Fibroblast of skin of right quadriceps (primary cell): ENCODE results near the gene CDH12.

Source experiments
- DNase-seq: peaks from one replicate; pipeline ENCODE4 v3.0.0-alpha.2; 2013

CDH12 gene

DNA sequence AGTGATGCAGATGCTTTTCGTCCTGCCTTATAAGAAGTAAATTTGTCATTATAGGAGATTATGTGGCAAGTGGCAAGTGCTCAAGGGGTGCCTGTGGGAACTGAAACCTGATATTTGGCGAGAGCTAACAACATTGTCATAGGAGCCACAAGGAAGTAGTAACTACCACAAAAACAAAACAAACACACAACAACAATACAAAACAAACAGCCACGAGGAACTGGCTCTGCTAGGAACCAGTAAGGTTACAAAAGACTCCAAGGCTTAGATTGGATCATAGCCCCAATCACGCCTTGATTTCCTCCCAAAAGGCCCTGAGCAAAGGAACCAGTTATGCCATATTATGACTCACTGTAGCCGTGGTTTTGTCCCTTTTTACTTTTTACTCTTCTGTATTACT, 1045.2 kb downstream of the CDH12 start:
- peak; percentile 29 for DNase-seq

DNA sequence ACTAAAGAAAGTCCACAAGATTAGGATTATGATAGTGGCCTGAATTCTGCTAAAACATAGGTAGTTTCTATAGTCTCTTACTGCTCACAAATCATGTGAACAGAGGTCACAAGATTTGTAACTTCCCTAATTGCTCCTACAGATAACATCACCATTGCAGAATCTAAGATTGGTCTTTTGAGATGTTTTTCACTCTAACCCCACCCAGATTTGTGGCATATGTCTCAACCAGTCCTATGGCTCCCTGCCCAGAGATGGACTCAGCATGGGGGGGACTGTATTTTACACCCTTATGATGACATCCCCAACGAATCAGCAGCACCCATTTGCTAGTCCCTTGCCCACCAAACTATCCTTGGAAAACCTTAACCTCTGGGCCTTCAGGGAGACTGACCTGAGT, 1046.2 kb downstream of the CDH12 start:
- DNase-seq = peak; percentile 91

DNA sequence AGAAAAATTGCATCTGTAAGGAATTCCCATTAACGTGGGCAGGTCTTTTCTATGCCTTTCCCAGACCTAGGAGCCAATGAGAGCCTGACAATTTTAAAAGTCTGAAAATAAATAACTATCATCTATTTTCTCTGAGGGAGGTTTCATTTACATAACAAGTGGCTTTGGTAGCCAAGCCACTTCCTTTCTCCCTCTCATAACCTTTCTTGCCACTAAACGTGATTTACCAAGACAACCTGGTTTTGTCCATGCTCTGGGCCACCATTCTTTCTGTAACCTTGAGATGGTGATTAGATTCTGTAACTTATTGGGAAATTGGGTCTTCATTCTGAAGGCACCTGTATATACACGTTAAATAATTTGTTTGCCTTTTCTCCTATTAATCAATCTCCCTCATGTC, 1046.9 kb downstream of the CDH12 start:
- no peak for DNase-seq

DNA sequence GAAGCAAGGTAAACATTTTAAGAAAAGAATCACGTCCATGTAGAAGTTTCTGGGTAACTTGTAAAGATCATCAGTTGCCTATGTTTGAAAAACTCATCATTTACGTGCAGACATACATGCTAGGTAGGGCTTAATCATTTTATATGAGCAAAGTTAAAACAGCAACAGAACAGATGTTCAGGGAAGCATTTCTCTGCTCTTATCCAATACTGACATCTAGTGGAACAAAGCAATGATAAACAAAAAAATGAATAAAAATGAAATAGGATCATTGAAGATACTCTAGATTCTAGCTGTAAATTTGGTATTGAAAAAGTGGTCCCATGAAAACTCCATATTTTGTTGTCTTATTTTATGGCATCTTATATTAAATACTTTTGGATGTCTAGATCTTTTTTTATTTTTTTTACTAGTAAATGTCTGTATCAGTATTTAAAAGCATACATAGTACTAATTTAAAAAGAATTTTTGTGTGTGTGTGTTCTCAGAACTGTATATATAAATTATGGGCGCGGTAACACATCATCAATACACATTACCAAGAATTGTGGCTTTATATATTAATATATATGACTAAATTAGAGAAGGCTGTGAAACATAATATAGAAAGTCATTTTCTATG, 1050.2 kb downstream of the CDH12 start:
- DNase-seq = peak; percentile 44

DNA sequence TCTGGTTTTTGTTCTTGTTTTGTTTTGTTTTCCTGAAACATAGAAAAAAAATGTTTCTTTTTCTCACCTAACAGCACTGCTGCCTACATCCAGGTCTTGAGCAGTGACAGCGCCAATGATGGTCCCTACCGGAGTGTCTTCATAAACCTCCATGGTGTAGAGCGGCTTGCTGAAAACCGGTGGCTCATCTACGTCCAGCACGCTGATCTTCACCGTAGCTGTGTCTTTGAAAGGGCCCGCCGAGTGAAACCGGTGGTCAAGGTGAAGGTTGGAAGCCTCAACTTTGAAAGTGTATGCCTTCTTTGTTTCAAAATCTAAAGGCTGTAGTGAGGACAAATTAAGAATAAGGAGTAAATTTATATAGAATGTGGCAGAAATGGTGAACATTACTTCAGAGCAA, 1051.0 kb downstream of the CDH12 start:
- no peak for DNase-seq

DNA sequence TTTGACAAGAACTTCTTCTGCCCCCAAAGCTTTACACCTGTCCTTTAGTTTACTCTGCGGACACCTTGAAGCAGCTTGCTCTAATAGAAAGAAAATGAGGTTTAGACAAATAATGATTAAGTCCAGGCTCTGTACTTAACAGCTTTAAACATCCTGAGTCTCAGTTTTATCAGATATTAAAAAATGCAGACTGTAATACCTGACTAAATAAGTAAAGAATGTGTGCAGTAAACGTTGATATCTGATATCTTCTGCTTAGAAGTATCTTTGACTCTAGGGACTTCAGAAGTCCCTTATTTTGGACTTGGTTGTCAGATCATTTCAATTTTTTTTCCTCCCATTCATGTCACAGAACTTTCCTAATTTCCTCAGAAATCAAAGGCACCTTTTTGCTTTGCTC, 1060.4 kb downstream of the CDH12 start:
- DNase-seq = no peak

DNA sequence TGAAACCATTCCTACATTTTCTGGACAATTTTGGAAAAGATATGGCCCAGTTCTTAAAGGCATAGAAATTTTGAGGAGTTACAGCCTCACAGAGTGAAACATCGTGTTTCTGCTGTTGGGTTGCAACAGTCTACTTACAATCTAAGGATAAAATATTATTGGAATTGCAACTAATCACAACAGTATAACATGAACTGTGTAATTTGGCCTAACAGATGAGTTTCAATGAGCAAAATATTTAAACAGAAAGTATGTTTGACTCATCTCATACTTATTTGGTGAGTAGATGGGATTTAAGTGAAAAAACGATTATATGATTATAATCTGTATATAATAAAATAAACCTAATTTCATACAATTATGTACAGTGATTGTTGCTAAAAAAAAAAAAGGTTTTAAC, 1061.8 kb downstream of the CDH12 start:
- peak; percentile 47 for DNase-seq

DNA sequence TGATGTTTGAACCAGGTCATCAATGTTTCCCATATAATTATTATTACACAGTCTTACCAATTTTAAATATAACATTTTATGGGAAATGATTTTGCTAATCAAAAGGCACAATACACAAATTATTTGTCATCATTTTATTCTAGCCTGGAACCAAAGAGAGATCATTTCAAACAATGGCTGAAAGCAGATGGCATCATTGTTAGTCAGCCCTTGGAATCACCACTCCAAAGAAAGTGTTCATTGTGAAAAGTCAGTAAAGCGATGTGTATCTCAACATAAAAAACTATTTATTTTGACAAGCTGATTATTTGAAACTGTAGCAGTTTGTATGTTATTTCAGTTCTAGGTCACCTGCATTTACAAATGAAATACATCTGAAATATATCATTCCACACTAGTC, 1068.7 kb downstream of the CDH12 start:
- no peak for DNase-seq

DNA sequence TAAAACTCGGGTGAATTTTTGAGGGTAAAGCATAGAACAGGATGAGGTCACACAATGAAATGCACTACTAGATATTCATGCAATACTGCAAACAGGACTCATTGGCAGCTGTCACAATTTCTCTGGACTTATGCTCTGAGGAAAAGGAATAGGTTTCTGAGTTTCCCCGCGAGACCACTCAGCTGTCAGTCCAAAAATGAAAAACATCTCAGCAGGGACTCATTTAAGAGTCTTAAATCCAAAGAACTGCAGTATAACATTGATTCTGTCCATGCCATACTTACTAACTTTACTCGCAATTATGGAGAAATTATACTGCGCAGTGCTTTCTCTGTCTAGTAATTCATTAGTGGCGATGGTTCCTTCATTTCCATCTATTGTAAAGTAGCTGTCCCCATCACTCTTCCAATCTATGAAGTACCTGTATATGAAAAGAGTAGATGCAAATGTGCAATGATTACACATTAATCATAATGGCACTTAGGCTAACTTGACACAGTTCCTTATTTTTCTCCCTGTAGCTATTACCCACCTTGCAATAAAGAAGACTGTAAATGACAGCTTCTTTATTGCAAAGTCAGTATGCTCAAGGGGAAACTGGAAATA, 1070.0 kb downstream of the CDH12 start:
- no peak for DNase-seq

DNA sequence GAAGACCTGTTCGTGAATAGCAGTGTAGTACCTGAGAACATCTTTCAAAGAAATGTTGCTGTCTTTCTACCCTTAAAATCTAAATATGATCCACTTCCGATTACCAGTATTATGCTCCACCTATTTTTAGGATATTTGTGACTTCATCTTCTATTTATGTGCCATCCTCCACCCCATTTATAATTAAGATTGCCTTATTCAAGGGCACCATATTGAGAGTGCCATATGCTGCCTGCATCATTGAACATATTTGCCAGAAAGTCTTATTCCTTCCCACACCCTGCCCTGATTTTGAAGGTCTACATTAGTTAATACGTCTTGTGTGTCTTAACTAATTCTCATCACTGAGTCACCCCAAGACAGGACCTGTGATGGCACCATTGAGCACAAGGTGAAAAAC, 1076.7 kb downstream of the CDH12 start:
- DNase-seq = no peak

DNA sequence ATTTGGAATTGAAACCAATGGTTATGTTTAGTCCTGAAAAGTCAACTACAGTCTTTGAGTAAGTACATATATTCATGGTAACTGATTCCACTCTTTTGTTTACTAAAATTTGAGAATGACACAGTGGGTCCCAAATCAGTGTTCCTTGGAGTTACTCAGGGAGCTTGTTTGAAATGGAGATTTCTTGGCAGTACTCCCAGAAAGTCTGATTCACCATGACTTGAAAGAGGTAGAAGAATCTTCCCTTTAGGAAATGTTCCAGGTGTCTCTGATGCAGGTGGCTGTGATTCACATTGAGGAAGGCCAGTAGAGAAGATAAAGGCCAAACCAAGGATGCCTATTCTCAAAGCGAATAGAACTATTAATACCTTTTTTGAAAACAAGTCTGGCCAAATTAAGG, 1078.3 kb downstream of the CDH12 start:
- peak; percentile 26 for DNase-seq

DNA sequence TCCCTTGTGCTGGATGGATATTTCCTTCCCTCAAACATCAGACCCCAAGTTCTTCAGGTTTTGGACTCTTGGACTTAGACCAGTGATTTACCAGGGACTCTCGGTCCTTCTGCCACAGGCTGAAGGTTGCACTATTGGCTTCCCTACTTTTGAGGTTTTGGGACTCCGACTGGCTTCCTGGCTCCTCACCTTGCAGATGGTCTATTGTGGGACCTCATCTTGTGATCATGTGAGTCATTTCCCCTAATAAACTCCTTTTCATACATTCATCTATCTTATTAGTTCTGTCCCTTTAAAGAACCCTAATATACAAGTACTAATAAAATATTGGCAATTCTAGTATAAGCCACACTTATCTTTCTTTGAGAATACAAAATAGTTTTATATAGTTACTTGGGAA, 1078.9 kb downstream of the CDH12 start:
- DNase-seq = no peak

DNA sequence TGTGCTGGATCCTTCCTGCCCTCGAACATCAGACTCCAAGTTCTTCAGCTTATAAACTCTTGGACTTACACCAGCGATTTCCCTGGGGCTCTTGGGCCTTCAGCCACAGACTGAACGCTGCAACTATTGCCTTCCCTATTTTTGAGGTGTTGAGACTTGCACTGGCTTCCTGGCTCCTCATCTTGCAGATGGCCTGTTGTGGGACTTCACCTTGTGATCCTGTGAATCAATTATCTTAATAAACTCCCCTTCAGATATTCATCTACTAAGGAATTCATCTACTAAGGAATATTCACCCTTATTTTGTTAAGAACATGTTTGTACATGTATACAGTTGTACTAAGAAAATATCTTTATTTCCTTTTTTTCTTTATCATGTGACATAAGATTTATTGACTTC, 1079.7 kb downstream of the CDH12 start:
- DNase-seq = no peak

DNA sequence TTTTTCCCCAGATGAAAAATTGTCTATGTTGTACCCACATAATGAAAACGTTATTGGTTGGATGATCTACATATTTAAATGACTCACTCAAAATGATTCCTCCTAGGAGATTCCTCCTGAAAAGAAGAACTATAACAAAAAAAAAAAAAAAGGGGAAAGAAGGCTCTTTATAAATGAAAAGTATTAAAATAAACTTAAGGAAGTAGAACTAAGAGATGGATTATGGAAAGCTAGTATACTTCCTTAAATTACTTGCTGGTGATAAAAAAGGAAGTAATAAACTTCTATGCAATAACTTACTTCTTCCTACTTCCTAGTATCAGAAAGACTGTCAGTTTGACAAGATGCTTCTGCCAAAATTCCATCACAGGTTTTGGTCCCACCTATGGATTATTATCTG, 1087.7 kb downstream of the CDH12 start:
- no peak for DNase-seq

DNA sequence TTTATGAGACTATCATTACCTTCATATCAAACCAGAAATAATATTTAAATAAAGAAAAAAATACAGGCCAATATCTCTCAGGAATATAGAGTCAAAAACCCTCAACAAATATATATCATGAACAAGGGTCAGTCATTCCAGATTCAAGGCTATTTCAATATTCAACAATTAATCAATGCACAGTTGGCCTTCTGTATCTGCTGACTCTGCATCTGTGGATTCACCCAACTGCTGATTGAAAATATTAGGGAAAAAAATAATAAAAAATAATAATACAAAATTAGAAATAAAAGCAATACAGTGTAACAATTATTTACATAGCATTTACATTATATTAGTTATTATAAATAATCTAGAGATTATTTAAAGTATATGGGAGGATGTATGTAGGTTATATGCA, 1114.0 kb downstream of the CDH12 start:
- no peak for DNase-seq

DNA sequence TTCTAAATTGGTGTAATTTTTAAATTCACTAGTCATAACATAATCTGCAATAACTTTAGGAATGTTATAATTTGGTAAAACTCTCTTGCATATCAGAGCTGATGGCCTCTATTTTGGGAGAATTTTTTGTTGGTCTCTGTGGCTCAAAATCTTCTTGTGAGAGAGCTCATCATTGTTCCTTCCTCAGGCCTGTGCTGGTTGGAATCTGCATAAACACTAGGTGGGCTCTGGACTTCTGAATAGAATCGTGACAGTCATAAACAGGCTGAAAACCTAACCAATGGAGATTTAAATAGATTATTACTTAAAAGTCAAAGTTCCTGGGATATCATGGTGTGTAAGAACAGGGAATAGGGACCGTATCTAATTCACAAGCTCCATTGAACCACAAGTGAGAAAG, 1129.6 kb downstream of the CDH12 start:
- DNase-seq = no peak

DNA sequence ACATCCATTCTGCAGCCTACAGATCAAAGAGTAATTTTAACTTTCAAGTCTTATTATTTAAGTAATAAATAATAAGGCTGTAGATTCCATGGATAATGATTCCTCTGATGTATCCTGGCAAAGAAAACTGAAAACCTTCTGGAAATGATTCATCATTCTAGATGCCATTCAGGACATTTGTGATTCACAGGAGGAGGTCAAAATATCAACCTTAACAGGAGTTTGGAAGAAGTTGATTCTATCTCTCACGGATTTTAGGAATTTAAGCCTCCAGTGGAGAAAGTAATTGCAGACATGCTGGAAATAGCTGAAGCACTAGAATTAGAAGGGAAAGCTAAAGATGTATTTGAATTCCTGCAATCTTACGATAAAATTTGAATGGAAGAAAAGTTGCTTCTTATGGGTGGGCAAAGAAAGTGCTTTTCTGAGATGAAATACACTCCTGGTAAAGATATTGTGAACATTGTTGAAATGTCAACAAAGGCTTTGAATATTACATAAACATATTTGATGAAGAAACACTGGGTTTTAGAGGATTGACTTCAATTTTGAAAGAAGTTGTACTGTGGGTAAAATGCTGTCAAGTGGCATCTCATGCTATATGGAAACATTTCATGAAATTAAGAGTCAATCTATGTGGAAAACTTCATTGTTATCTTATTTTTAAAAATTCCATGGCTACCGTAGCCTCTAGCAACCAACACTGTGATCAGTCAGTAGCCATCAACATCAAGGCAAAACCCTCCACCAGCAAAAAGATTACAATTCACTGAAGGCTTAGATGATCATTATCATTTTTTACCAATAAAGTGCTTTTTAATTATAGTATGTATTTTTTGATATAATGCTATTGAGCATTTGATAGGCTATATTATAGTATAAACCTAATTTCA, 1141.0 kb downstream of the CDH12 start:
- DNase-seq = peak; percentile 59

DNA sequence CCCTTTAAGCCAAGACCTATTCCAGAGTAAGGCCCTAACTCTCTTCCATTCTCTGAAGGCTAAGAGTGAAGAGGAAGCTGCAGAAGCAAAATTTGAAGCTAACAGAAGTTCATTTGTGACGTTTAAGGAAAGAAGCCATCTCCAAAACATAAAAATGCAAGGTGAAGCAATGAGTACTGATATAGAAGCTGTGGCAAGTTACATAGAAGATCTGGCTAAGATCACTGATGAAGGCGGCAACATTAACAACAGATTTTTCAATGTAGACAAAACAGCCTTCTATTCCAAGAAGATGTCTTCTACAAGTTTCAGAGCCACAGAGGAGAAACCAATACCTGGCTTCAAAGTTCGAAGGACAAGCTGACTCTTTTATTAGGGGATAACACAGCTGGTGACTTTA, 1143.4 kb downstream of the CDH12 start:
- DNase-seq = no peak

DNA sequence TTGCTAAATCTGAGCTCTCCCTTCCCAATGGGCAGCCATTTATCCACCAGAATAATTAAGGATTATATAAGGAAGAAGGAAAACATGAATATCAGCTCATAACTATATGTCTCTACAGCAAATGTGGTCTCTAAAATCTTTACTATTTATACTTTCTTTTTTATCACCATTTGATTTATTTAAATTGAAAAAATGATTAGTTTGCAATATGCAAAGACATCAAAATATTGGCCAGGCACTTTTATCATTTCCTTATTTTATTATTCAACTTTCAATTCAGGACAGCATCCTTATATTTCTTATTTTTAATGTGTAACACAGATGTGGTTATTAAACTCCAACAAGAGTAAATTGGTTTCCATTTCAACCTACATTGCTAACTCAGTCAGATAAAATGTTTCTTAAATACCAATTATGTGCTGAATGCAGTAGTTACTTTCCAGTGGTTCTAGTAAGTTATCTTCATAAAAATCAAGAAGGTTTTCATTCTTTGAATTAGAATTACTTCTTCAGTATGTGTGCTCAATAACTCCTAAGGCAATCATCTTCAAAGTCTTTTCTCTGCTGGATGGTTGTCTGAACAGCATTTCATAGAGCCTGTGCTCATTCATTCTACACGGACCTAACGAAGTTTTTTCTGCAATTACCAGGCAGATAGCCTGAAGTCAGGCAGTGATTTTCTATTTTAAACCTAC, 1148.0 kb downstream of the CDH12 start:
- no peak for DNase-seq

DNA sequence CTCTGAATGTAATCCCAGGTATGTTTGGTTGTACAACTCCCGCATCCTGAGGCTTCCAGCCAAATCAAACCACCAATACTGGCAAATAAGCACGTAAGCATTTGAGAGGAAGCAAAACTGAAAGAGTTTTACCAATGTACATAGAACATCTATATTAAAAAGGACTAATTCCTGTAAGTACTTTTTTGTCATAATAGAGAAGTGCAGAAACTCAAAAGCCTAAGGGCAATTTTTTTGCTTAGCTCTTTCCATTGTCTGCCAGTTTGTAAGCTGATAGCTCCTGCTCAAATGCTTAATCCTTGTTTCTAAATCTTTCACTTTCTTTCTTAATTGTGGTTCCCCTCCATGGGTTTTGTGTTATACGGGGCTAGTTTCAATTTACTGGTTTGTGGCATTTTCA, 1151.8 kb downstream of the CDH12 start:
- no peak for DNase-seq
